GM23338 (cell line): ENCODE data around the gene ALPL. TPM values are rescaled to one million over a fixed set of nuclear protein-coding genes. Genes with fewer than 3 reads are reported as not detected.

Source experiments
- ATAC-seq: fragments of 200-7000 bp; cut with Tn5 transposase; 3 replicates; pipeline ENCODE4 v1.9.1; 2020
- DNase-seq: peaks from one replicate; pipeline ENCODE4 v3.0.0-alpha.2; 2015; ENCODE audit warnings: low spot score
- H2AFZ ChIP-seq: fragments of 200-600 bp; sonication (generic); 2 replicates; pipeline ENCODE4 v1.8.0; 2016; ENCODE audit warnings: antibody characterized with exemption, mild to moderate bottlenecking, moderate library complexity
- H3F3A ChIP-seq: fragments of 200-600 bp; sonication (generic); replicated peaks from 2 replicates; pipeline ENCODE4 v1.8.0; 2017; ENCODE audit warnings: antibody characterized with exemption, mixed run types, low read depth
- H3K27ac ChIP-seq: fragments of 200-600 bp; sonication (generic); 2 replicates; pipeline ENCODE4 v1.6.1; 2016; ENCODE audit warnings: low read depth
- H3K27me3 ChIP-seq: fragments of 200-600 bp; sonication (generic); 2 replicates; pipeline ENCODE4 v1.8.0; 2016; ENCODE audit warnings: mild to moderate bottlenecking, mixed run types, moderate library complexity; ENCODE audit not compliant: insufficient read depth
- H3K36me3 ChIP-seq: fragments of 200-600 bp; sonication (generic); 2 replicates; pipeline ENCODE4 v1.8.0; 2016; ENCODE audit warnings: mild to moderate bottlenecking; ENCODE audit not compliant: insufficient read depth
- H3K4me1 ChIP-seq: fragments of 200-600 bp; sonication (generic); 2 replicates; pipeline ENCODE4 v1.8.0; 2016; ENCODE audit warnings: mild to moderate bottlenecking, moderate library complexity; ENCODE audit not compliant: insufficient read depth
- H3K4me2 ChIP-seq: fragments of 200-600 bp; sonication (generic); 2 replicates; pipeline ENCODE4 v1.7.1; 2017; ENCODE audit warnings: mixed run types
- H3K4me3 ChIP-seq: fragments of 200-600 bp; sonication (generic); 2 replicates; pipeline ENCODE4 v1.6.1; 2016; ENCODE audit warnings: mixed run types
- H3K79me2 ChIP-seq: fragments of 200-600 bp; sonication (generic); replicated peaks from 2 replicates; pipeline ENCODE4 v1.8.0; 2017; ENCODE audit warnings: mild to moderate bottlenecking; ENCODE audit not compliant: insufficient read depth
- H3K9me2 ChIP-seq: fragments of 200-600 bp; sonication (generic); 2 replicates; pipeline ENCODE4 v1.8.0; 2017; ENCODE audit not compliant: insufficient read depth
- H4K20me1 ChIP-seq: fragments of 200-600 bp; sonication (generic); replicated peaks from 2 replicates; pipeline ENCODE4 v1.8.0; 2017; ENCODE audit warnings: mild to moderate bottlenecking; ENCODE audit not compliant: insufficient read depth
- H3K27ac Mint-ChIP-seq: 2 replicates; pipeline ENCODE4 v1.8.0; 2020; ENCODE audit warnings: inconsistent platforms, mild to moderate bottlenecking, moderate library complexity, mixed read lengths
- H3K27me3 Mint-ChIP-seq: 3 replicates; pipeline ENCODE4 v1.8.0; 2022; ENCODE audit warnings: low read depth, mild to moderate bottlenecking, moderate library complexity, mixed read lengths, inconsistent platforms; ENCODE audit not compliant: insufficient read depth, poor library complexity
- H3K36me3 Mint-ChIP-seq: 3 replicates; pipeline ENCODE4 v1.8.0; 2021; ENCODE audit warnings: low read depth, mild to moderate bottlenecking, inconsistent platforms, moderate library complexity, mixed read lengths
- H3K4me1 Mint-ChIP-seq: 3 replicates; pipeline ENCODE4 v1.8.0; 2020; ENCODE audit warnings: mild to moderate bottlenecking, inconsistent platforms, mixed read lengths
- H3K4me3 Mint-ChIP-seq: 3 replicates; pipeline ENCODE4 v1.8.0; 2021; ENCODE audit warnings: moderate library complexity, mild to moderate bottlenecking, inconsistent platforms, mixed read lengths
- H3K9me3 Mint-ChIP-seq: 3 replicates; pipeline ENCODE4 v1.8.0; 2020; ENCODE audit warnings: moderate library complexity, mild to moderate bottlenecking, inconsistent platforms, mixed read lengths
- CREB1 ChIP-seq: fragments of 250-450 bp; sonication (Bioruptor Pico); IDR thresholded peaks from 2 replicates; pipeline ENCODE4 v1.5.0; 2020; ENCODE audit warnings: low read depth, mild to moderate bottlenecking, moderate library complexity
- EZH2 ChIP-seq: fragments of 200-600 bp; sonication (generic); IDR thresholded peaks from one replicate; pipeline ENCODE4 v1.8.0; 2017; ENCODE audit warnings: antibody characterized with exemption, mild to moderate bottlenecking, low read depth; ENCODE audit not compliant: unreplicated experiment
- EZH2phosphoT487 ChIP-seq: fragments of 200-600 bp; sonication (generic); IDR thresholded peaks from one replicate; pipeline ENCODE4 v1.8.1; 2018; ENCODE audit warnings: antibody characterized with exemption; ENCODE audit not compliant: unreplicated experiment
- JUNB ChIP-seq: IDR thresholded peaks from one replicate; pipeline ENCODE4 v1.6.1; 2016; ENCODE audit warnings: antibody characterized with exemption; ENCODE audit not compliant: unreplicated experiment
- NANOG ChIP-seq: IDR thresholded peaks from 2 replicates; pipeline ENCODE4 v1.6.1; 2016; ENCODE audit warnings: antibody characterized with exemption, borderline replicate concordance
- POLR2AphosphoS5 ChIP-seq: IDR thresholded peaks from 2 replicates; pipeline ENCODE4 v1.6.1; 2016; ENCODE audit warnings: antibody characterized with exemption, low read depth
- STAT1 ChIP-seq: IDR thresholded peaks from one replicate; pipeline ENCODE4 v1.6.1; 2016; ENCODE audit warnings: antibody characterized with exemption; ENCODE audit not compliant: unreplicated experiment
- ZNF114 ChIP-seq: fragments of 250-450 bp; sonication (Bioruptor Pico); IDR thresholded peaks from 2 replicates; pipeline ENCODE4 v1.5.0; 2020; ENCODE audit warnings: mild to moderate bottlenecking, moderate library complexity
- ZNF331 ChIP-seq: fragments of 250-450 bp; sonication (Bioruptor Pico); IDR thresholded peaks from 2 replicates; pipeline ENCODE4 v1.5.0; 2020; ENCODE audit warnings: low read depth, mild to moderate bottlenecking, moderate library complexity
- polyA plus RNA-seq: library from polyadenylated mRNA; unstranded; fragments of >200 nt; fragmentation: Nextera tagmentation; extraction: Ambion mirVana; gene quantifications from 2 replicates; pipeline ENCODE4 v1.2.1, GENCODE V29; 2016
- total RNA-seq: library from RNA; depleted of rRNA; stranded (reverse); fragments of >200 nt; shearing (Covaris generic); gene quantifications from 2 replicates; pipeline ENCODE4 v1.2.3, GENCODE V29; 2014
- TF ChIP-seq, protein P1 (sequence below): fragments of 250-450 bp; sonication (Bioruptor Pico); IDR thresholded peaks from 2 replicates; pipeline ENCODE4 v1.5.0; 2020; ENCODE audit warnings: mild to moderate bottlenecking, moderate library complexity
- TF ChIP-seq, protein P2 (sequence below), 2 experiments: fragments of 200-600 bp in 1 of 2; sonication (generic) in 1 of 2; conservative IDR thresholded peaks; 2 replicates each; pipeline versions ENCODE4 v1.5.1 to v1.6.1; 2016 to 2017; ENCODE audit warnings: antibody characterized with exemption in 2 of 2, low read depth in 2 of 2, mild to moderate bottlenecking in 2 of 2, moderate library complexity in 1 of 2
- TF ChIP-seq, protein P3 (sequence below): IDR thresholded peaks from one replicate; pipeline ENCODE4 v1.6.1; 2018; ENCODE audit warnings: antibody characterized with exemption; ENCODE audit not compliant: unreplicated experiment
- TF ChIP-seq, protein P4 (sequence below): IDR thresholded peaks from 2 replicates; pipeline ENCODE4 v1.6.1; 2016; ENCODE audit warnings: antibody characterized with exemption

The ALPL gene
- total and polyA plus RNA-seq, 2 experiments from 2014 or later: 116 to 187 TPM

DNA sequence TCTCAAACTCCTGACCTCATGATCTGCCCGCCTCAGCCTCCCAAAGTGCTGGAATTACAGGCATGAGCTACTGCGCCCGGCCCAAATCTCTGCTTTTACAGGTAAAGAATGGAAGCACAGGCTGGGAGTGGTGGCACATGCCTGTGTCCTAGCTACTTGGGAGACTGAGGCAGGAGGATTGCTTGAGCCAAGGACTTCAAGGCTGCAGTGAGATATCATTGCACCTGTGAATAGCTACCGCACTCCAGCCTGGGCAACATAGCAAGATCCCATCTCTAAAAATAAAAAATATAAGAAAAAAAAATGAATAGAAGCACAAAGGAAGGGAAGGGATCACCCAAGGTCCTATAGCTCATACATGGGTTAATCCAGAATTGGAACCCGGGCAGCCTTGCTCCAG, 15.0 kb downstream of the ALPL start:
- H2AFZ ChIP-seq: no peak overlapping the region
- Mint-ChIP-seq H3K27me3 (peaks cover 3% of the 10 kb centered on the region), H3K4me3 (no peak overlapping the region), H3K27ac (no peak overlapping the region), H3K9me3 (no peaks in the 10 kb centered on the region), H3K4me1 (peaks cover 34% of the 10 kb centered on the region), H3K36me3 (no peaks in the 10 kb centered on the region)
- H3K27ac ChIP-seq: no peak overlapping the region
- peaks cover 21% of the 10 kb centered on the region for H3K4me1 ChIP-seq
- H3K79me2 ChIP-seq: peaks cover 83% of the 10 kb centered on the region
- no peak overlapping the region for H3K4me3 ChIP-seq
- no peaks in the 10 kb centered on the region for H3K27me3 ChIP-seq
- DNase-seq (no peak), ATAC-seq (no peak)
- H3F3A ChIP-seq: no peaks in the 10 kb centered on the region
- no peaks in the 10 kb centered on the region for H3K36me3 ChIP-seq
- peaks cover 8% of the 10 kb centered on the region for H4K20me1 ChIP-seq
- no peaks in the 10 kb centered on the region for H3K9me2 ChIP-seq
- TF ChIP-seq ZNF114: no peak
- no peak for TF ChIP-seq EZH2
- TF ChIP-seq POLR2AphosphoS5: no peak
- TF ChIP-seq, protein P1, sequence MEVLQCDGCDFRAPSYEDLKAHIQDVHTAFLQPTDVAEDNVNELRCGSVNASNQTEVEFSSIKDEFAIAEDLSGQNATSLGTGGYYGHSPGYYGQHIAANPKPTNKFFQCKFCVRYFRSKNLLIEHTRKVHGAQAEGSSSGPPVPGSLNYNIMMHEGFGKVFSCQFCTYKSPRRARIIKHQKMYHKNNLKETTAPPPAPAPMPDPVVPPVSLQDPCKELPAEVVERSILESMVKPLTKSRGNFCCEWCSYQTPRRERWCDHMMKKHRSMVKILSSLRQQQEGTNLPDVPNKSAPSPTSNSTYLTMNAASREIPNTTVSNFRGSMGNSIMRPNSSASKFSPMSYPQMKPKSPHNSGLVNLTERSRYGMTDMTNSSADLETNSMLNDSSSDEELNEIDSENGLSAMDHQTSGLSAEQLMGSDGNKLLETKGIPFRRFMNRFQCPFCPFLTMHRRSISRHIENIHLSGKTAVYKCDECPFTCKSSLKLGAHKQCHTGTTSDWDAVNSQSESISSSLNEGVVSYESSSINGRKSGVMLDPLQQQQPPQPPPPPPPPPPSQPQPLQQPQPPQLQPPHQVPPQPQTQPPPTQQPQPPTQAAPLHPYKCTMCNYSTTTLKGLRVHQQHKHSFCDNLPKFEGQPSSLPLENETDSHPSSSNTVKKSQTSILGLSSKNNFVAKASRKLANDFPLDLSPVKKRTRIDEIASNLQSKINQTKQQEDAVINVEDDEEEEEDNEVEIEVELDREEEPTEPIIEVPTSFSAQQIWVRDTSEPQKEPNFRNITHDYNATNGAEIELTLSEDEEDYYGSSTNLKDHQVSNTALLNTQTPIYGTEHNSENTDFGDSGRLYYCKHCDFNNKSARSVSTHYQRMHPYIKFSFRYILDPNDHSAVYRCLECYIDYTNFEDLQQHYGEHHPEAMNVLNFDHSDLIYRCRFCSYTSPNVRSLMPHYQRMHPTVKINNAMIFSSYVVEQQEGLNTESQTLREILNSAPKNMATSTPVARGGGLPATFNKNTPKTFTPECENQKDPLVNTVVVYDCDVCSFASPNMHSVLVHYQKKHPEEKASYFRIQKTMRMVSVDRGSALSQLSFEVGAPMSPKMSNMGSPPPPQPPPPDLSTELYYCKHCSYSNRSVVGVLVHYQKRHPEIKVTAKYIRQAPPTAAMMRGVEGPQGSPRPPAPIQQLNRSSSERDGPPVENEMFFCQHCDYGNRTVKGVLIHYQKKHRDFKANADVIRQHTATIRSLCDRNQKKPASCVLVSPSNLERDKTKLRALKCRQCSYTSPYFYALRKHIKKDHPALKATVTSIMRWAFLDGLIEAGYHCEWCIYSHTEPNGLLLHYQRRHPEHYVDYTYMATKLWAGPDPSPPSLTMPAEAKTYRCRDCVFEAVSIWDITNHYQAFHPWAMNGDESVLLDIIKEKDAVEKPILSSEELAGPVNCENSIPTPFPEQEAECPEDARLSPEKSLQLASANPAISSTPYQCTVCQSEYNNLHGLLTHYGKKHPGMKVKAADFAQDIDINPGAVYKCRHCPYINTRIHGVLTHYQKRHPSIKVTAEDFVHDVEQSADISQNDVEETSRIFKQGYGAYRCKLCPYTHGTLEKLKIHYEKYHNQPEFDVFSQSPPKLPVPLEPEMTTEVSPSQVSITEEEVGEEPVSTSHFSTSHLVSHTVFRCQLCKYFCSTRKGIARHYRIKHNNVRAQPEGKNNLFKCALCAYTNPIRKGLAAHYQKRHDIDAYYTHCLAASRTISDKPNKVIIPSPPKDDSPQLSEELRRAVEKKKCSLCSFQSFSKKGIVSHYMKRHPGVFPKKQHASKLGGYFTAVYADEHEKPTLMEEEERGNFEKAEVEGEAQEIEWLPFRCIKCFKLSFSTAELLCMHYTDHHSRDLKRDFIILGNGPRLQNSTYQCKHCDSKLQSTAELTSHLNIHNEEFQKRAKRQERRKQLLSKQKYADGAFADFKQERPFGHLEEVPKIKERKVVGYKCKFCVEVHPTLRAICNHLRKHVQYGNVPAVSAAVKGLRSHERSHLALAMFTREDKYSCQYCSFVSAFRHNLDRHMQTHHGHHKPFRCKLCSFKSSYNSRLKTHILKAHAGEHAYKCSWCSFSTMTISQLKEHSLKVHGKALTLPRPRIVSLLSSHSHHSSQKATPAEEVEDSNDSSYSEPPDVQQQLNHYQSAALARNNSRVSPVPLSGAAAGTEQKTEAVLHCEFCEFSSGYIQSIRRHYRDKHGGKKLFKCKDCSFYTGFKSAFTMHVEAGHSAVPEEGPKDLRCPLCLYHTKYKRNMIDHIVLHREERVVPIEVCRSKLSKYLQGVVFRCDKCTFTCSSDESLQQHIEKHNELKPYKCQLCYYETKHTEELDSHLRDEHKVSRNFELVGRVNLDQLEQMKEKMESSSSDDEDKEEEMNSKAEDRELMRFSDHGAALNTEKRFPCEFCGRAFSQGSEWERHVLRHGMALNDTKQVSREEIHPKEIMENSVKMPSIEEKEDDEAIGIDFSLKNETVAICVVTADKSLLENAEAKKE (CRISPR knock-in tag): no peak
- TF ChIP-seq JUNB: no peak
- TF ChIP-seq, protein P2, sequence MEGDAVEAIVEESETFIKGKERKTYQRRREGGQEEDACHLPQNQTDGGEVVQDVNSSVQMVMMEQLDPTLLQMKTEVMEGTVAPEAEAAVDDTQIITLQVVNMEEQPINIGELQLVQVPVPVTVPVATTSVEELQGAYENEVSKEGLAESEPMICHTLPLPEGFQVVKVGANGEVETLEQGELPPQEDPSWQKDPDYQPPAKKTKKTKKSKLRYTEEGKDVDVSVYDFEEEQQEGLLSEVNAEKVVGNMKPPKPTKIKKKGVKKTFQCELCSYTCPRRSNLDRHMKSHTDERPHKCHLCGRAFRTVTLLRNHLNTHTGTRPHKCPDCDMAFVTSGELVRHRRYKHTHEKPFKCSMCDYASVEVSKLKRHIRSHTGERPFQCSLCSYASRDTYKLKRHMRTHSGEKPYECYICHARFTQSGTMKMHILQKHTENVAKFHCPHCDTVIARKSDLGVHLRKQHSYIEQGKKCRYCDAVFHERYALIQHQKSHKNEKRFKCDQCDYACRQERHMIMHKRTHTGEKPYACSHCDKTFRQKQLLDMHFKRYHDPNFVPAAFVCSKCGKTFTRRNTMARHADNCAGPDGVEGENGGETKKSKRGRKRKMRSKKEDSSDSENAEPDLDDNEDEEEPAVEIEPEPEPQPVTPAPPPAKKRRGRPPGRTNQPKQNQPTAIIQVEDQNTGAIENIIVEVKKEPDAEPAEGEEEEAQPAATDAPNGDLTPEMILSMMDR (conservative IDR thresholded peaks at IDR 0.05; ENCODE audit: low read depth in 2 of 2): no peak
- no peak for TF ChIP-seq NANOG
- TF ChIP-seq CREB1 (CRISPR knock-in tag): no peak
- TF ChIP-seq, protein P3, sequence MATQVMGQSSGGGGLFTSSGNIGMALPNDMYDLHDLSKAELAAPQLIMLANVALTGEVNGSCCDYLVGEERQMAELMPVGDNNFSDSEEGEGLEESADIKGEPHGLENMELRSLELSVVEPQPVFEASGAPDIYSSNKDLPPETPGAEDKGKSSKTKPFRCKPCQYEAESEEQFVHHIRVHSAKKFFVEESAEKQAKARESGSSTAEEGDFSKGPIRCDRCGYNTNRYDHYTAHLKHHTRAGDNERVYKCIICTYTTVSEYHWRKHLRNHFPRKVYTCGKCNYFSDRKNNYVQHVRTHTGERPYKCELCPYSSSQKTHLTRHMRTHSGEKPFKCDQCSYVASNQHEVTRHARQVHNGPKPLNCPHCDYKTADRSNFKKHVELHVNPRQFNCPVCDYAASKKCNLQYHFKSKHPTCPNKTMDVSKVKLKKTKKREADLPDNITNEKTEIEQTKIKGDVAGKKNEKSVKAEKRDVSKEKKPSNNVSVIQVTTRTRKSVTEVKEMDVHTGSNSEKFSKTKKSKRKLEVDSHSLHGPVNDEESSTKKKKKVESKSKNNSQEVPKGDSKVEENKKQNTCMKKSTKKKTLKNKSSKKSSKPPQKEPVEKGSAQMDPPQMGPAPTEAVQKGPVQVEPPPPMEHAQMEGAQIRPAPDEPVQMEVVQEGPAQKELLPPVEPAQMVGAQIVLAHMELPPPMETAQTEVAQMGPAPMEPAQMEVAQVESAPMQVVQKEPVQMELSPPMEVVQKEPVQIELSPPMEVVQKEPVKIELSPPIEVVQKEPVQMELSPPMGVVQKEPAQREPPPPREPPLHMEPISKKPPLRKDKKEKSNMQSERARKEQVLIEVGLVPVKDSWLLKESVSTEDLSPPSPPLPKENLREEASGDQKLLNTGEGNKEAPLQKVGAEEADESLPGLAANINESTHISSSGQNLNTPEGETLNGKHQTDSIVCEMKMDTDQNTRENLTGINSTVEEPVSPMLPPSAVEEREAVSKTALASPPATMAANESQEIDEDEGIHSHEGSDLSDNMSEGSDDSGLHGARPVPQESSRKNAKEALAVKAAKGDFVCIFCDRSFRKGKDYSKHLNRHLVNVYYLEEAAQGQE: no peak
- TF ChIP-seq, protein P4, sequence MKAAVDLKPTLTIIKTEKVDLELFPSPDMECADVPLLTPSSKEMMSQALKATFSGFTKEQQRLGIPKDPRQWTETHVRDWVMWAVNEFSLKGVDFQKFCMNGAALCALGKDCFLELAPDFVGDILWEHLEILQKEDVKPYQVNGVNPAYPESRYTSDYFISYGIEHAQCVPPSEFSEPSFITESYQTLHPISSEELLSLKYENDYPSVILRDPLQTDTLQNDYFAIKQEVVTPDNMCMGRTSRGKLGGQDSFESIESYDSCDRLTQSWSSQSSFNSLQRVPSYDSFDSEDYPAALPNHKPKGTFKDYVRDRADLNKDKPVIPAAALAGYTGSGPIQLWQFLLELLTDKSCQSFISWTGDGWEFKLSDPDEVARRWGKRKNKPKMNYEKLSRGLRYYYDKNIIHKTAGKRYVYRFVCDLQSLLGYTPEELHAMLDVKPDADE: no peak
- no peak for TF ChIP-seq STAT1
- no peak for TF ChIP-seq ZNF331 (CRISPR knock-in tag)
- no peak for TF ChIP-seq EZH2phosphoT487
- H3K4me2 ChIP-seq: no peak overlapping the region
